K562 (cell line): Measurements from ENCODE around the gene TICAM1. TPM values are rescaled to one million over a fixed set of nuclear protein-coding genes. Genes with fewer than 3 reads are reported as not detected.
A peak's percentile ranks its signal among the peaks of the same experiment; 100 is the strongest.

Experiments used
- ATF1 ChIP-seq, 2 experiments: fragments of 450-650 bp in 1 of 2; IDR thresholded peaks; 2 replicates each; pipeline ENCODE4 v1.6.1; 2016; ENCODE audit warnings: missing compliant biosample characterization in 1 of 2, missing genetic modification characterization in 1 of 2
- CHD2 ChIP-seq: IDR thresholded peaks from 2 replicates; pipeline ENCODE4 v1.6.1; 2011; ENCODE audit warnings: low read depth, low read length
- KDM2B ChIP-seq: fragments of 250-450 bp; sonication (Bioruptor Pico); IDR thresholded peaks from 2 replicates; pipeline ENCODE4 v1.8.0; 2021; ENCODE audit warnings: mild to moderate bottlenecking, moderate library complexity
- SIN3B ChIP-seq: fragments of 450-650 bp; IDR thresholded peaks from 2 replicates; pipeline ENCODE4 v1.6.1; 2017; ENCODE audit warnings: low read depth, mild to moderate bottlenecking, moderate library complexity
- YY1 ChIP-seq, 3 experiments: IDR thresholded peaks; 2 replicates each; pipeline ENCODE4 v1.6.1; 2011; ENCODE audit warnings: low read length in 2 of 3, mild to moderate bottlenecking in 2 of 3, moderate library complexity in 2 of 3, borderline replicate concordance in 1 of 3, control low read depth in 1 of 3, low read depth in 1 of 3; ENCODE audit not compliant: insufficient read depth in 3 of 3, insufficient replicate concordance in 2 of 3, control insufficient read depth in 1 of 3, insufficient read length in 1 of 3; ENCODE audit errors: extremely low read depth in 1 of 3
- ZNF316 ChIP-seq: fragments of 450-650 bp; IDR thresholded peaks from 2 replicates; pipeline ENCODE4 v1.6.1; 2016
- ZNF740 ChIP-seq, 3 experiments: fragments of 200-800 bp in 1 of 3; sonication (Bioruptor generic) in 1 of 3; sonication (generic) in 1 of 3; formaldehyde crosslinking in 1 of 3; IDR thresholded peaks; 2 replicates each; pipeline versions ENCODE4 v1.6.1 to v1.8.0; 2016 to 2022; ENCODE audit warnings: mild to moderate bottlenecking in 2 of 3, missing compliant biosample characterization in 2 of 3, missing genetic modification characterization in 2 of 3, missing genetic modification reagents in 1 of 3
- ZNF77 ChIP-seq: fragments of 250-450 bp; sonication (Bioruptor Pico); IDR thresholded peaks from 2 replicates; pipeline ENCODE4 v1.5.0; 2020
- polyA plus RNA-seq, 8 experiments: library from polyadenylated mRNA; depleted of rRNA in 4 of 8; stranded (reverse) in 5 of 8; unstranded in 3 of 8; fragments of >200 nt; fragmentation: Nextera tagmentation in 2 of 8; fragmentation: Illumina TruSeq in 1 of 8; extraction: Ambion mirVana in 2 of 8; extraction: Trizol in 1 of 8; gene quantifications; 2 replicates each; pipeline versions ENCODE4 v1.2.1 to v1.2.3, GENCODE V29; 2011 to 2014; ENCODE audit warnings: inconsistent platforms in 1 of 8, missing spikeins in 1 of 8
- total RNA-seq, 7 experiments: library from RNA; depleted of rRNA in 6 of 7; stranded (reverse); fragments of >200 nt in 6 of 7; fragmentation: Illumina TruSeq in 2 of 7; extraction: Trizol in 2 of 7; gene quantifications; 2 replicates each; pipeline versions ENCODE4 v1.2.1 to v1.2.3, GENCODE V29; 2011 to 2021; ENCODE audit warnings: low replicate concordance in 1 of 7
- TF ChIP-seq, protein P1 (sequence below), 2 experiments: fragments of 450-650 bp; formaldehyde crosslinking in 1 of 2; IDR thresholded peaks; 2 replicates each; pipeline versions ENCODE4 v1.4.0 to v1.6.1; 2014 to 2020; ENCODE audit warnings: mild to moderate bottlenecking in 2 of 2, borderline replicate concordance in 1 of 2, low read depth in 1 of 2
- TF ChIP-seq, protein P2 (sequence below): sonication (generic); formaldehyde crosslinking; IDR thresholded peaks from 2 replicates; pipeline ENCODE4 v1.8.0; 2022; ENCODE audit warnings: mild to moderate bottlenecking, missing genetic modification reagents

The TICAM1 gene
- total and polyA plus RNA-seq, 9 of the 15 experiments (the other 6 are each of a cell fraction or from before 2014, with no cell fraction given), result 0.07 to 11.6 (median 1.5) TPM

GRCh38 chr19:4866595-4867424 lies 35.3 kb upstream of the TICAM1 start (continued):
- TF ChIP-seq, protein P1, sequence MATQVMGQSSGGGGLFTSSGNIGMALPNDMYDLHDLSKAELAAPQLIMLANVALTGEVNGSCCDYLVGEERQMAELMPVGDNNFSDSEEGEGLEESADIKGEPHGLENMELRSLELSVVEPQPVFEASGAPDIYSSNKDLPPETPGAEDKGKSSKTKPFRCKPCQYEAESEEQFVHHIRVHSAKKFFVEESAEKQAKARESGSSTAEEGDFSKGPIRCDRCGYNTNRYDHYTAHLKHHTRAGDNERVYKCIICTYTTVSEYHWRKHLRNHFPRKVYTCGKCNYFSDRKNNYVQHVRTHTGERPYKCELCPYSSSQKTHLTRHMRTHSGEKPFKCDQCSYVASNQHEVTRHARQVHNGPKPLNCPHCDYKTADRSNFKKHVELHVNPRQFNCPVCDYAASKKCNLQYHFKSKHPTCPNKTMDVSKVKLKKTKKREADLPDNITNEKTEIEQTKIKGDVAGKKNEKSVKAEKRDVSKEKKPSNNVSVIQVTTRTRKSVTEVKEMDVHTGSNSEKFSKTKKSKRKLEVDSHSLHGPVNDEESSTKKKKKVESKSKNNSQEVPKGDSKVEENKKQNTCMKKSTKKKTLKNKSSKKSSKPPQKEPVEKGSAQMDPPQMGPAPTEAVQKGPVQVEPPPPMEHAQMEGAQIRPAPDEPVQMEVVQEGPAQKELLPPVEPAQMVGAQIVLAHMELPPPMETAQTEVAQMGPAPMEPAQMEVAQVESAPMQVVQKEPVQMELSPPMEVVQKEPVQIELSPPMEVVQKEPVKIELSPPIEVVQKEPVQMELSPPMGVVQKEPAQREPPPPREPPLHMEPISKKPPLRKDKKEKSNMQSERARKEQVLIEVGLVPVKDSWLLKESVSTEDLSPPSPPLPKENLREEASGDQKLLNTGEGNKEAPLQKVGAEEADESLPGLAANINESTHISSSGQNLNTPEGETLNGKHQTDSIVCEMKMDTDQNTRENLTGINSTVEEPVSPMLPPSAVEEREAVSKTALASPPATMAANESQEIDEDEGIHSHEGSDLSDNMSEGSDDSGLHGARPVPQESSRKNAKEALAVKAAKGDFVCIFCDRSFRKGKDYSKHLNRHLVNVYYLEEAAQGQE (IDR thresholded peaks at IDR 0.05; ENCODE audit: borderline replicate concordance), result peak; percentile 73
- TF ChIP-seq, protein P1 (CRISPR knock-in tag; IDR thresholded peaks at IDR 0.05; ENCODE audit: low read depth), result no peak
- TF ChIP-seq ZNF740 (CRISPR knock-in tag; IDR thresholded peaks at IDR 0.05), result no peak
- no peak for TF ChIP-seq ZNF740 (tag; IDR thresholded peaks at IDR 0.05)
- no peak for TF ChIP-seq ZNF77 (CRISPR knock-in tag)
- no peak for TF ChIP-seq CHD2
- no peak for TF ChIP-seq ZNF316
- TF ChIP-seq SIN3B, result no peak
- TF ChIP-seq, protein P2, sequence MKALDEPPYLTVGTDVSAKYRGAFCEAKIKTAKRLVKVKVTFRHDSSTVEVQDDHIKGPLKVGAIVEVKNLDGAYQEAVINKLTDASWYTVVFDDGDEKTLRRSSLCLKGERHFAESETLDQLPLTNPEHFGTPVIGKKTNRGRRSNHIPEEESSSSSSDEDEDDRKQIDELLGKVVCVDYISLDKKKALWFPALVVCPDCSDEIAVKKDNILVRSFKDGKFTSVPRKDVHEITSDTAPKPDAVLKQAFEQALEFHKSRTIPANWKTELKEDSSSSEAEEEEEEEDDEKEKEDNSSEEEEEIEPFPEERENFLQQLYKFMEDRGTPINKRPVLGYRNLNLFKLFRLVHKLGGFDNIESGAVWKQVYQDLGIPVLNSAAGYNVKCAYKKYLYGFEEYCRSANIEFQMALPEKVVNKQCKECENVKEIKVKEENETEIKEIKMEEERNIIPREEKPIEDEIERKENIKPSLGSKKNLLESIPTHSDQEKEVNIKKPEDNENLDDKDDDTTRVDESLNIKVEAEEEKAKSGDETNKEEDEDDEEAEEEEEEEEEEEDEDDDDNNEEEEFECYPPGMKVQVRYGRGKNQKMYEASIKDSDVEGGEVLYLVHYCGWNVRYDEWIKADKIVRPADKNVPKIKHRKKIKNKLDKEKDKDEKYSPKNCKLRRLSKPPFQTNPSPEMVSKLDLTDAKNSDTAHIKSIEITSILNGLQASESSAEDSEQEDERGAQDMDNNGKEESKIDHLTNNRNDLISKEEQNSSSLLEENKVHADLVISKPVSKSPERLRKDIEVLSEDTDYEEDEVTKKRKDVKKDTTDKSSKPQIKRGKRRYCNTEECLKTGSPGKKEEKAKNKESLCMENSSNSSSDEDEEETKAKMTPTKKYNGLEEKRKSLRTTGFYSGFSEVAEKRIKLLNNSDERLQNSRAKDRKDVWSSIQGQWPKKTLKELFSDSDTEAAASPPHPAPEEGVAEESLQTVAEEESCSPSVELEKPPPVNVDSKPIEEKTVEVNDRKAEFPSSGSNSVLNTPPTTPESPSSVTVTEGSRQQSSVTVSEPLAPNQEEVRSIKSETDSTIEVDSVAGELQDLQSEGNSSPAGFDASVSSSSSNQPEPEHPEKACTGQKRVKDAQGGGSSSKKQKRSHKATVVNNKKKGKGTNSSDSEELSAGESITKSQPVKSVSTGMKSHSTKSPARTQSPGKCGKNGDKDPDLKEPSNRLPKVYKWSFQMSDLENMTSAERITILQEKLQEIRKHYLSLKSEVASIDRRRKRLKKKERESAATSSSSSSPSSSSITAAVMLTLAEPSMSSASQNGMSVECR (CRISPR knock-in tag), result peak; percentile 37; the same call in 1 of the 2 replicates
- TF ChIP-seq ATF1 (CRISPR knock-in tag; IDR thresholded peaks at IDR 0.05), result no peak
- TF ChIP-seq ATF1 (tag; IDR thresholded peaks at IDR 0.05), result no peak
- peak in 2 of 3 experiments; percentile 48 to 62 for TF ChIP-seq YY1 (IDR thresholded peaks at IDR 0.05; ENCODE audit: borderline replicate concordance in 1 of 3, control insufficient read depth in 1 of 3, extremely low read depth in 1 of 3, insufficient read depth in 3 of 3, insufficient read length in 1 of 3, insufficient replicate concordance in 2 of 3, low read depth in 1 of 3, low read length in 2 of 3)
- no peak for TF ChIP-seq KDM2B (CRISPR knock-in tag)
